Inflammatory macrophage treated with lipopolysaccharide for 1 hour (primary cell): Measurements from ENCODE around the gene SLC7A8.
"Not testable (repeated sequence)": the region's sequence is repeated elsewhere in the genome, so short reads cannot be mapped to it uniquely, and the experiment has no call there.

ENCODE experiments used
- DNase-seq, 2 donors: peaks; one replicate each; pipeline ENCODE4 v3.0.0-alpha.2; 2020 to 2022

The SLC7A8 gene

DNA sequence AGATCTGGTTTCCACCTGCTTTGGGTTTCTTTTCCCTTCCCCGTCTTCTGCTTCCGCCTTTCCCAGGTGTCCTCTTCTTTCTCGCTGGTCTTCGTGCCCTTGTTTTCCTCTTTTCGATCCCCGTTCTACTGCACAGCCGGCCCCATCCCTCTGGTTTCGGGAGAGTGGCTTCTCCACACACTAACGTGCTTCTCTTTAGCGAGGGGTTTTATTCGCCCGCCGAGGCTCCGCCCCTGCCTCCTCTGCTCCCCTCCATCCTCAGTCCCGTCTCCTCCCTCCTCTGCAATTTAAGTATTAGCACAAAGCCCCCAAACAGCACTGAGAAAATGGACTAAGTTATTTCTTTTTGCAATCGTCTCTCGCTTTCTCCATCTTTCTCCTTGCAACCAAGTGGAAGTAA is at the start of gene SLC7A8:
Gene SLC7A8 (minus strand): TSS at position 182 of the 400 bp plus-strand sequence. CDS start 746 bp downstream, outside the sequence.
- peak in 1 of 2 donors; percentile 11 for DNase-seq

DNA sequence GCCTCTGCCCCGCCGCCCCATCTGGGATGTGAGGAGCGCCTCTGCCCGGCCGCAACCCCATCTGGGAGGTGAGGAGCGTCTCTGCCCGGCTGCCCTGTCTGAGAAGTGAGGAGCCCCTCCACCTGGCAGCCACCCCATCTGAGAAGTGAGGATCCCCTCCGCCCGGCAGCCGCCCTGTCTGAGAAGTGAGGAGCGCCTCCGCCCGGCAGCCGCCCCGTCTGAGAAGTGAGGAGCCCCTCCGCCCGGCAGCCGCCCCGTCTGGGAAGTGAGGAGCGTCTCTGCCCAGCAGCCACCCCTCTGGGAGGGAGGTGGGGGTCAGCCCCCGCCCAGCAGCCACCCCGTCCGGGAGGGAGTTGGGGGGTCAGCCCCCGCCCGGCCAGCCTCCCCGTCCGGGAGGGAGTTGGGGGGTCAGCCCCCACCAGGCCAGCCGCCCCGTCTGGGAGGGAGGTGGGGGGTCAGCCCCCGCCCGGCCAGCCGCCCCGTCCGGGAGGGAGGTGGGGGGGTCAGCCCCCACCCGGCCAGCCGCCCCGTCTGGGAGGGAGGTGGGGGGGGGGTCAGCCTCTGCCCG is 48.9 kb upstream of the SLC7A8 start:
- not testable (repeated sequence) for DNase-seq

DNA sequence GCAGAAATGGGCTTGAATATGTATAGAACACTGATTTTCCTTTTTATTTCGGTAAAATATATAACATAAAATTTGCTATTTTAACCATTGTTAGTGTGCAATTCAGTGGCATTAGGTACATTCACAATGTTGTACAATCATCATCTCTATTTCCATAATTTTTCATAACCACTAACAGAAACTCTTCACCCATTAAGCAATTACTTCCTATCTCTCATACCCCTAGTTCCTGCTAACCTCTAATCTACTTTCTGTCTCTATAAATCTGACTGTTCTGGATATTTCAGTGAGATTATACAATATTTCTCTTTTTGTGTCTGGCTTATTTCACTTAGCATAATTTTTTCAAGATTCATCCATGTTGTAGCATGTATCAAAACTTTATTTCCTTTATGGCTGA is 45.4 kb upstream of the SLC7A8 start:
- peak; percentile 47 to 54 for DNase-seq

DNA sequence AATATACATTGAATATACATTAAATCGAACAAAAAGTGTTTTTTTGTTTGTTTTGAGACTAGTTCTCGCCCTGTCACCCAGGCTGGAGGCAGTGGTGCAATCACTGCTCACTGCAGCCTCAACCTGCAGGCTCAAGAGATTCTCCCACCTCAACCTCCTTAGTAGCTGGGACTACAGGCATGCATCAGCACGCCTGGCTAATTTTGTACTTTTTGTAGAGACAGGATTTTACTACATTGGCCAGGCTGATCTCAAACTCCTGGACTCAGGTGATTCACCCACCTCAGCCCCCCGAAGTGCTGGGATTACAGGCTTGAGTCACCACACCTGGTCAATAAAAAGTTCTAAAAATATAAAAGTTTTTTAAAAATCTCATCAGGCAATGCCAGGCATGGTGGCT is 44.1 kb upstream of the SLC7A8 start:
- no peak for DNase-seq

DNA sequence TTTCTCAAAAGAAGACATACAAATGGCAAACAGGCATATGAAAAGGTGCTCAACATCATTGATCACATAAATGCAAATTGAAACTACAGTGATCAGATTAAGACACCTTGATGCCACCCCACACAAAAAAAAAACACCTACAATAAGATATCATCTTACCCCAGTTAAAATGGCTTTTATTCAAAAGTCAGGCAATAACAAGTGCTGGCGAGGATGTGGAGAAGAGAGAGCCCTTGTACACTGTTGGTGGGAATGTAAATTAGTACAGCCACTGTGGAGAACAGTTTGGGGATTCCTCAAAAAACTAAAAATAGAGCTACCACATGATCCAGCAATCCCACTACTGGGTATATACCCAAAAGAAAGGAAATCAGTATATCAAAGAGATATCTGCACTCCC is 41.5 kb upstream of the SLC7A8 start:
- DNase-seq: not testable (repeated sequence)

DNA sequence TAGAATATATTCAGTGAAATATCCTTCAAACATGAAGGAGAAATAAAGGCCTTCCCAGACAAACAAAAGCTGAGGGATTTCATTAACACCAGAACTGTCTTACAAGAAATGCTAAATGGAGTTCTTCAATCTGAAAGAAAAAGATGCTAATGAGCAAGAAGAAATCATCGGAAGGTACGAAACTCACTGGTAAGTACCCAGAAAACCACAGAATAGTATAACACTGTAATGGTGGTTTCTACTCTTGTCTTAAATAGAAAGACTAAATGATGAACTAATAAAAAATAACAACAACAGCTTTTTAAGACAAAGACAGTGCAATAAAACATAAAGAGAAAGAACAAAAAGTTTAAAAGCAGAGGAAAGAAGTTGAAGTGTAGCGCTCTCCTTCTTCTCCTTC is 35.6 kb upstream of the SLC7A8 start:
- no peak for DNase-seq

DNA sequence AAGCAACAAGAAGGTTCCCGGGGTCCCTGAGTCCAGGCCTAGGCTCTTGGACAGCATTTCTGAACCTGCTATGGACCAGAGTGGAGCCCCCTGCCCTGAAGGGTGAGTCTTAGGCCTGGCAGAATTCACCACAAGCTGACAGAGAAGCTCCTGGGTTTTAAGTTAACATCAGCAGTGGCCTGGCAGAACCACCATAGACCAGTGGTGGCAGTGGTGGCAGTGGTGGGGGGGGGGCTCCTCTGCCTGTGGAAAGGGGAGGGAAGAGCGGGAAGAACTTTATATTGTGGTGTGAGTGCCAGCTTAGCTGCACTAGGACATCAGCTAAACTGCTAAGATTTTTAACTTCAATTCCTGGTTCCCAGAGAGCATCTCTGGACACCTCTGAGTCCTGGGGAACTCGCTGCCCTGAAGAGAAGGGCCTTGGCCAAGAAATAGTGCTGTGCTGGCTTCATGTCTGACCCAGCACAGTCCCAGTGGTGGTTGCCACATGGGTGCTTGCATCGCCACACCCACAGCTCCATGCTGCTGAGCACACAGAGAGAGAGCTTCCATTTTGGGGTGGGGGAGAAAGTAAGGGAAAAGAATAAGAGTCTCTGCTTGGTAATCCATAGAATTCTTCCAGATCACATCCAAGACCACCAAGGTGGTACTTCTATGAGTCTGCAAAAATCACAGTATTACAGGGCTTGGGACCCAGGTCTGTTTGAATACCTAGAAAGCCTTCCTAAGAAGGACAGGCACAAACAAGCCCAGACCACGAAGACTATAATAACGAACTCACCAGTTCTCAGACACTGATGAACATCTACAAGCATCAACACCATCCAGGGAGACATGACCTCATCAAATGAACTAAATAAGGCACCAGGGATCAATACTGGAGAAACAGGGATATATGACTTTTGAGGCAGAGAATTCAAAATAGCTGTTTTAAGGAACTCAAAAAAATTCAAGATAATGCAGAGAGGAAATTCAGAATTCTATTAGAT is 33.9 kb upstream of the SLC7A8 start:
- DNase-seq: peak in 1 of 2 donors; percentile 31

DNA sequence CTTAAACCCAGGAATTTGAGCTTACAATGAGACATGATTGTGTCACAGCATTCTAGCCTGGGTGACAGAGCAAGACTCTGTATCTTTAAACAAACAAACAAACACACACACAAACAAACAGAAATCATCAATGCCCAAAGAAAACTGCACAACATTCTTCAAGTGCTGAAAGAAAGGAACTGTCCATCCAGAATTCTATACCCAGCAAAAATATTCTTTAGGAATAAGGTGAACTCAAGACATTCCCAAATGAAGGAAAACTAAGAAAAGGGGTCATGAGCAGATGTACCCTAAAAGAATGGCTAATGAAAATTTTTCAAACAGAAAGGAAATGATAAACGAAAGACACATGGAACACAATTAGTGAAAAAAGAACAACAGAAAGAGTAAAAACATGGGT is 32.0 kb upstream of the SLC7A8 start:
- DNase-seq: no peak

DNA sequence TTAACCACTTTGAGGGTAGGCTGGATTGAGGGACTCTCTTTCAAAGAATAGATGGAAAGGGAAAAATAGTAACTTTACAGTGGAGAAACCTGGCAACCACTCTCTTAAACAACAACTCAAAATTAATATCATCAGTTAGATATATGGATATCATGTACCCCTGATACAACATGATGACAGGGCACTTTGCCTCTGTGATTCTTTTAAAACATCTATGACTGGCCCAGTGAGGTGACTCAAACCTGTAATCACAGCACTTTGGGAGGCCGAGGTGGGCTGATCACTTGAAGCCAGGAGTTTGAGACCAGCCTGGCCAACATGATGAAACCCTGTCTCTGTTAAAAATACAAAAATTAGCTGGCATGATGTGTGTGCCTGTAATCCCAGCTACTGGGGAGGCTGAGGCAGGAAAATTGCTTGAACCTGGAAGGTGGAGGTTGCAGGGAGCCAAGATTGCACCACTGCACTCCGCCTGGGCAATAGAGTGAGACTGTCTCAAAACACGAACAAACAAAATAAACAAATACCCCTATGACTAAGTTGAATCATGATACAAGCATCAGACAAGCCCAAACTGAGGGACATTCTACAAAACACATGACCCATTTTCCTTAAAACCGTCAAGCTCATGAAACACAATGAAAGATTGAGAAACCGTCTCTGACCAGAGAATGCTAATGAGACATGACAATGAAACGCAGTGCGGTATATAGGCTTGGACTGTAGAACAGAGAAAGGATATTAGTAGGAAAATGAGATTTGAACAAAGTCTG is 26.4 kb upstream of the SLC7A8 start:
- no peak for DNase-seq

DNA sequence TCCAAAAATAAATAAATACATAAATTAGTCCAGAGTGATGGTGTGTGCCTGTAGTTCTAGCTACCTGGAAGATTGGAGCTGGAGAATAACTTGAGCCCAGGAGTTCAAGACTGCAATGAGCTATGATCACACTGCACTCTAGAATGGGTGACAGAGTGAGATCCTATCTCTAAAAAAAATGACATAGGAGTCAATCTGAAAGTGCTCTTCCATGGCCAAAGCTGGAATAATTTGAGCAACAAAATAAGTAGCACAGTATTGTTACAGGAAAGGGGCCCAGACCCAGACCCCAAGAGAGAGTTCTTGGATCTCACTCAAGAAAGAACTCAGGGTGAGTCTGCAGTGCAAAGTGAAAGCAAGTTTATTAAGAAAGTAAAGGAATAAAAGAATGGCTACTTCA is 24.9 kb upstream of the SLC7A8 start:
- DNase-seq: no peak

DNA sequence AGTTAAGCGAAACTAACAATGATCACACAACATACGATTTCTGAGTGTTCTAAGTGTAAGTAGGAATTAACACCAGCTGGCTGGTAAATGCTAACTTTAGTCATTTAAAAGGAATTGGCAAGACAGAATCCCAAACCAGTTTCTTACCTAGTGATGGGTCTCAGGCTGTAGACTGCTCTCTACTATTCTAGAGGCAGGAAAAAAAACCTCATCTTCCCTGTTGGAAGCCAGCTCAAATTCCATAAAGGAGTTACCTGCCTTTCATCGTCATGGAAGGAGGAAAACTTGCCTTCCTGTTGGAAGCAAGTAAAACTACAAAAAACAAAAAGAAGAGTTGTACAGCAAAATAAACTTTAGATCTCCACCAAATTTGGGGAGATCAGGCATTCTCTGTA is 23.7 kb upstream of the SLC7A8 start:
- no peak for DNase-seq

DNA sequence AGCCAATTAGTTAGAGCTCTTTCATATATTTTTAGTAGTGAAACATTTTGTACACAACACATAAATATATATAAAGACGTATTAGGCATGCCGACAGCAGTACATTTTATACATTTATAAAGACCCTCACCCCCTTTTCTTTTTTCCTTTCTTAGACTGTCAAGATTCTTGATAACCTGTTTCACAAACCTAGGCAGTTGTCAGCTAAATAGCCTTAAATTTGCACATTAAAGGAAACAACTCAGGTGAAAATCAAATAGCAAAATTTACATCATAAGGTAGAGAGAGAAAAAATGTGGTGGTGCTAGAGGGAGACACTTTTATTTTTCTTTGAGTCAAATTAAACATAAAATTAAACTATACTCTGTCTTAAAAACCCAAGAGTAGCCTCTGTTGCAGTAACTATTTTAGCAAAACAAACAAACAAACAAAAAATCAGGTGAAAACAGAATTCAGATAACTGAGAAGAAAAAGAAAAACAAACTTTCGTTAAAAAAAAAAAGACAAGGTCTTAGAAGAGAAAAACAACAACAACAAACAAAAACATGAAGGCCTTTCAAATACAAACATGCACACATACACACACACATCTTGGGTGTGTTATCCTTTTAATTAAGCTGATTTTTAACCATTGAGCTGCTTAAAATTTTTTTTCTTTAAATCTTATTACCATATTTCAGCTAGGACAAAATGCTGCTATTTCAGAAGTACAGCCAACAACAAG is 23.1 kb upstream of the SLC7A8 start:
- DNase-seq: no peak

DNA sequence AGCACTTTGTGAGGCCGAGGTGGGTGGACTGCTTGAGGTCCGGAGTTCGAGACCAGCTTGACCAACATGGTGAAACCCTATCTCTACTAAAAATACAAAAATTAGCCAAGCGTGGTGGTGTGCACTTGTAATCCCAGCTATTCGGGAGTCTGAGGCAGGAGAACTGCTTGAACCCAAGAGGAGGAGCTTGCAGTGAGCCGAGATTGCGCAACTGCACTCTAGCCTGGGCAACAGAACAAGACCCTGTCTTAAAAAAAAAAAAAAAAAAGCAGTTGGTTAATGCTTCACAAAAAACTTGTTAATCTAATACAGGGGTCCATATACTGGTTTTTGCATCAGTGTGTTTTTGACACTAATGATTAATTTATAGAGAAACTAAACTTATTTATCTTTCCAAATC is 18.5 kb upstream of the SLC7A8 start:
- DNase-seq: no peak

DNA sequence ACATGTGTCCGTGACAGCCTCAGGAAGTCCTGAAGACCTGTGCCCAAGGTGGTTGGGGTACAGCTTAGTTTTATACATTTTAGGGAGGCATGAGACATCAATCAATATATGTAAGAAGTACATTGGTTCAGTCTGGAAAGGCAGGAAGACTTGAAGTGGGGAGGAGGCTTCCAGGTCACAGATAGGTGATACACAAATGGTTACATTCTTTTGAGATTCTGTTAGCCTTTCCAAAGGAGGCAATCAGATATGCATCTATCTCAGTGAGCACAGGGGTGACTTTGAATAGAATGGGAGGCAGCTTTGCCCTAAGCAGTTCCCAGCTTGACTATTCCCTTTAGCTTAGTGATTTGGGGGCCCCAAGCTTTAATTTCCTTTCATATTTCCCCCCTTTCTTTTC is 15.7 kb upstream of the SLC7A8 start:
- DNase-seq: not testable (repeated sequence)

DNA sequence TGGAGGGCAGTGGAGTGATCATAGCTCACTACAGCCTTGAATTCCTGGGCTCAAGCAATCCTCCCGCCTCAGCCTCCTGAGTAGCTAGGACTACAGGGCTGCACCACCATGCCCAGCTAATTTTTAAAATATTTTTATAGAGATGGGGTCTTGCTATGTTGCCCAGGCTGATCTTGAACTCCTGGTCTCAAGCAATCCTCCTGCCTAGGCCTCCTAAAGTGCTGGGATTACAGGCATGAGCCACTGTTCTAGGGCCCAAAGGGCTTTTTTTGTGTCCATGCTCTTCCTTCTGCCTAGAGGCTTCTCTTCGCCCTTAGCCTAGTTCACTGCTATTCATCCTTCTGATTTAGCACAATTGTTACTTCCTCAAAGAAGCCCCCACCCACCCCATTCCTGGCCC is 13.0 kb upstream of the SLC7A8 start:
- not testable (repeated sequence) for DNase-seq

DNA sequence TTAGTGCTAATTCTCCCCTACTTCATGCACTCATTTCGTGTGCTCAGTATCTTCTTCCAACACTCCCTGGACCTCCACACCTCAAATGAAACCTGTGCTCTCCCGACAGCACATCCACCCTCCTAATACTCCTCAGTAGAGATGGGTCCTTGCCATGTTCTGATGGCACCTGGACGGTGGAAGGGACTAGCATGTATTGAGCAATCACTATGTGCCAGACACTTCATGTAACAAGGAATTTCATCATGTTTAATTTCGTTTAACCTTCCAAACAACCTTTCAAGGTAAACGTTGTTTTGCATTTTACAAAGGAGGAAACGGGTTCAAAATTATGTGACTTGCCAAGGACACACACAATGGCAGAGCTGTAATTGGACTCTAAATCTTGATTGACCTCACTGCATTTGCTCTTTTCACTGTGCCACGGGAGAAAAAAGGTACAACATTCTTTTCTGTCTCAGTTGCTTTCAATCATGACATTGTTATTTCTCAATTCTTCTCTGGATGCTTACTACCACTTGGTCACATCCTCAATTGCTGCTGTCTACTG is 12.2 kb upstream of the SLC7A8 start:
- no peak for DNase-seq

DNA sequence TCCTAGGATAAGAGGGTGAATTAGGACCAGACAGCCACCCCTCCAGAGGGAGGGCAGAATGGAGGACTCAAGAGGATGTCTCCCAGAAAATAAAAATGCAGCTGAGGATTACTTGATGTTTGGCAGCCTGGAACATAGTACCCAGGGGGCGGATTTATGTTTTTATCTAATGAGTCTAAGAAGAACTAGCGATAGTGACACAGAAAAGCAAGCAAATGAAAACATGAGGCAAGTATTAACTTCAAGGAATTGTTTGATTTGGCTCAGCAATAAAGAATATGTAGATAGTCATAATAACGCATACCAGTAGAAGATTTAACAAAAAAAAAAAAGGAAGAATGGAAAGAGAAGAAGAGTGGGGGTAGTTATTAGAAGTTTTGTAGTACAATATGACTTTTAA is 10.0 kb upstream of the SLC7A8 start:
- DNase-seq: no peak

DNA sequence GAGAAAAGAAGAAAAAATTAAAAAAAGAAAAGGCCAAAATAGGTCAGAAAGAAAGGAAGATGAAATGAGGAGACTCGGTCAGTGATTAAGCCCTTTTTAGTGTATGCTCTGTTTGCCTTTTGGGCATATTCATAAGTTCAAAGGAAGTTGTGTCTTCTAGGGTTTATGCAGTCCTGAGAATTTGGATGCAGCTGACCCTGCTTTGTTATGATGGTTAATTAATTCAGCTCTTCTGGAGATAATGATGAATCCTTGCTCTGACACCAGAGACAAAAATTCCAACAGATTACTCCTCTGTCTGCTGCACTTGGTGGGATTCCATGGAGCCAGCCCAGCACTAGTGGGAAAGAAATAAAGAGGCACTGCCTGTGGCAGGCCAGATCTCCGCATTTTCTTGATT is 4.5 kb upstream of the SLC7A8 start:
- no peak for DNase-seq

DNA sequence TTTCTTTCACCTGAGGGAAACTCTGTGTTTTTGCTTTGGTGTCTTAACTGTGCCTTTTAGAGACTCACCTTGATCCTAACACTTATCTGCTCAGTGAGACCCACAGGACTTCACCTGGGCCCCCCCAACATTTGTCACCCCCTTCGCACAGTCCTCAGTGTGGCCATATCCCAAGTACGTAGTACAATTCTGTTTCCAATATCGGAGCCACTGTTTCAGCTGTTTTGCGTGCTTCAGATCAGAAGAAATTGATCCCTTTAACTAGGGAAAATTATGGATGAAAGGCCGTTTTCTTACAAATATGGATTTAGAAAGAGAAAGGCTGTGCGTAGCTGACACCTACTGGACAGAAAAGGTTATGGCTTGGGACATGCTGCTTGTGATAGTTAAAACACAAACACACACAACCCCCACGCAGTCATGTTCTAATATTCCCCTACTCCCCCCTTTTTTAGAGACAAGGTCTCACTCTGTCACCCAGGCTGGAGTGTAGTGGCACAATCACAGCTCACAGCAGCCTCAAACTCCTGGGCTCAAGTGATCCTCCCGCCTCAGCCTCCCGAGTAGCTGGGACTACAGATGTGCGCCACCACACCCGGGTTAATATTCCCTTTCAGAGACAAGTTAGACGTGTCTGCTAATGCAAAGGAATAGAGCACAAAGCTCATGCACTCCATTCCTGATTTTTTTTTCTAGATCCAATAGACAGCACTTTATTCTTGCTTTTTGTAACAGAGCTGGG is 3.6 kb upstream of the SLC7A8 start:
- peak; percentile 55 to 84 for DNase-seq

DNA sequence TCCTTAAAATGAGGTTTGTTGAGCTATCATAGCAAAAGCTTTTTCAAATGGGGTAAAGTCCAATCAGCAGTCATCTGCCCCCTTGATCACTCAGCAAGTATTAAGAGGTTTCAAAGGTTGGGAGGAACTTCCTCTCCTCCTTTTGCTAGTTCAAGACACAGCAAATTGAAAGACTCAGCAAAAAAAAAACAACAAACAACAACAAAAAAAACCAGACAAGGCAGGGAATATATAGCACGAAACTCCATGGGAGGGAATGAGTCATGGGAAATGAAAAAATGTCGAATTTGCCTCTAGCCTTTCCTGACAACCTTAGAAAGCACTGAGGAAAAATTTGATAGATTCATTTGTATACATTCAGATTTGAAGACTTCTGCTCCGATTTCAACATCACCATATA is 1.6 kb upstream of the SLC7A8 start:
- DNase-seq: no peak

DNA sequence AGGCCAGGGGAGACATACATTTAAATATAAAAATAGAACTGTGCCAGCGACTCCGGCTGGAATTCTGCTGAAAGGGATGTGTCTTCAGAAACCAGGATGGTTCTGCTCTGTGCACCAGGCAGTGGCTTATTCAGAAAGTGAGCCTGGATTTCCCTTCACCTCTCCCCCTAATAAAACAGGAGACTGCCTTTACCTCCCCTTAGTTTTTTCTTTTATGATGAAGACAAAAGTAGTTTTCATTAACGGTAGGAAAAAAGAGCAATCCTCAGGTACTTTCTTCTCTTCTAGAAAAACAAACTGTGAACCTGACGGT is 346 bp downstream of the SLC7A8 start:
- DNase-seq: no peak
